HG02763 (cell line): ENCODE measurements around the gene HNRNPA1L2.
"Not testable (repeated sequence)": the region's sequence is repeated elsewhere in the genome, so short reads cannot be mapped to it uniquely, and the experiment has no call there.

Experiments used
- ATAC-seq: cut with Tn5 transposase; IDR thresholded peaks from one replicate; pipeline ENCODE4 v1.9.1; 2021; ENCODE audit warnings: mild to moderate bottlenecking, moderate library complexity; ENCODE audit not compliant: unreplicated experiment

The HNRNPA1L2 gene

DNA sequence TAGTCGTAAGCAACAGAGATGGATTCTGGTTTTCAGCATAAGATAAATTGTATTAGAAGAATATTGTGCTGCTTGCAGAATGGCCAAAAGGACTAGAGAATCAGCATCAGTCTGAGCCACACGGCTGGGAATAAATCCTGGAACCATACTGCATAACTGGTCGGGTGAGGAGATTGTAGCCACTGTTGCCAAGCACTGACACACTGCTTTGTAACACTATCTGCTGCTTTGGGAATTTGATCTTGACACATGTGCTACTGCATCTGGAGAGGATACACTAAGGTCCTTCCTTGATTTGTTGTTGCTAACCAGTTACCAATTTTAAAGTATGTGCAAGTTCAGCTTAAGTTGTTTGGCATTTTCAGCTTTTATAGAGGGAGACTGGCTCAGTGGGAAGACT lies 1.9 kb downstream of the HNRNPA1L2 start:
- no peak for ATAC-seq

DNA sequence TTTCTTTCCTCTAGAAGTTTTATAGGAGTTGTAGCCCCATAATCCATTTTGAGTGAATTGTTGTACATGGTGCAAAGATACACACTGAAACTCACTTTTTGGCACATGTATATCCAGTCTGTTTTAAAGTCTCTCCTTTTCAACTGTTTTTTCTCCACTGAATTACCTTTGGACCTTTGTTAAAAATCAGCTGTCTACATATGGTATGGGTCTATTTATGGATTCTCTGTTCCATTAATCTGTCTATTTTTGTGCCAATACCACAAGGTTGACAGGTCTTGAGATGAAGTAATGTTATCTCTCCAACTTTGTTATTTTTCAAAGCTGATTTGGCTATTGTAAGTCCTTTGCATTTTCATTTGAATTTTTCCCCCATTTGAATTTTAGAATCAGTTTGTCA lies 4.7 kb downstream of the HNRNPA1L2 start:
- no peak for ATAC-seq

DNA sequence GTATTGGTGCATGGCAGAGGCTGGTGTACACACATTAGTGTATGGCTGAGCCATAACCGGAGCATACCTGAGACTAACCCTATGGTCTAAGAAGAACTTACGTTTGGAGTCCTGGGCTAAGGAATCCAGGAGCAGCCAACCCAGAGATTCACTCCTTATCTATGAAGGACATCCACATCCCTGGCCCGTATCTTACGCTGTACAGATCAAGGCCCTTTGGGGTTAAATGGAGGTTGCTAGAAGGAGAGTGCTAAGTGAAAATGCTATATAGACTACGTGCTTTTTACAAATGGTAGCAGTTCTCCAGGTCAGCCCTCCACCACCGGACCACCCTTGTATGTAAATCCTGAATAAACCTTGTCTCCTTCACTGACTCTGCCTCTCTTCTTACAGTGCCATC lies 8.5 kb downstream of the HNRNPA1L2 start:
- ATAC-seq, result no peak

DNA sequence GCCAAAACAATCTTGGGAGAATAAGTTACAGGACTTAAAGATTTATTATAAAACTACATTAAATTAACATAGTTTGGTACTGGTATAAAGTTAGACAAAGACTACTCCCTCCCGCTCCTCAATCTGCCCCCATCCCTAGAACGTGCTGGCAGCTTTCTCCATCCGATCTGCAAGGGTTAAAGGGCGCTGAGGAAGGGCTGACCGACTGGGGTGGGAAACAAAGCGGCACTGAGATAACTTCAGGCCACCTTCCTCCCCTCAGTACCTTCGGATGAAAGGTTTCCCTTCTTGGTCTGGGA lies 9.6 kb downstream of the HNRNPA1L2 start:
- ATAC-seq, result peak; percentile 5

DNA sequence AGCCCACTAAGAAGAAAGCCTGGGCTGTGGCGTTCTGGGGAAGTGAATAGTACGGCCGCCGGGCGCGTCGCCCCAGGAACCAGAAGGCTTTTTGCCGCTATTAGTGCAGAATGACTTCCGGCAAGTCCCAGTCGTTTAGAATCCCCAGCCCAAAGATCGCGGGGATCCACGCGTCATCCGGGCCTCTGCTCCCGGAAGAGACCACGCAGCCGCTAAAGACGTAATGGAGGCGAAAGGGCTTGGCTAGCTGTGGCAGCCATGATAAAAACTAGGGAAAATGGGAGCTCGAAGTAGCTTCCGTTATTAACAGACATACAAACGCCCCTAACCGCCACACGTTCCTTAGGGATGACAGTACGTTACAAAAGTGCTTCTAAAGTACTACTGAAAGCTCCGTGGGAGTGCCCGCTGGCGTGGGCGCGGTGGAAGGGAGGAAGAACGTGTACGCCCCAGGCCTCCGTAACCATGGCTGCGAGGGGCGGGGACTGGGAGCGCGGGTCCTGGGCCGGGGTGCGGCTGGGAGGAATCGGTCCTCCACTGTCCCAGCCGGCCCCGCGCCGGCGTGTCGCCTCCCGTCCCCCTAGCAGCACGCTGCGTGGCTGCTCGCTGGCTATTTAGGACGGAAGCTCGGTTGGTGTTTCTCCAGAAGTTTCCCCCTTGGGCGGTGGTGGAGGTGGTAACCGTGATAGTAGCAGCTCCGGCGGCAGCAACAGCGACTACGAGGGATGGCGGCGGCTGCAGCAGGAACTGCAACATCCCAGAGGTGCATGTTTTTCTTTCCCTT lies 10.2 kb downstream of the HNRNPA1L2 start, which contains the start of gene SUGT1:
Gene SUGT1, plus strand, starts transcription at position 641 of the 784 bp plus-strand sequence. Its CDS starts 85 bp downstream, at position 726.
- ATAC-seq, result peak; percentile 95

DNA sequence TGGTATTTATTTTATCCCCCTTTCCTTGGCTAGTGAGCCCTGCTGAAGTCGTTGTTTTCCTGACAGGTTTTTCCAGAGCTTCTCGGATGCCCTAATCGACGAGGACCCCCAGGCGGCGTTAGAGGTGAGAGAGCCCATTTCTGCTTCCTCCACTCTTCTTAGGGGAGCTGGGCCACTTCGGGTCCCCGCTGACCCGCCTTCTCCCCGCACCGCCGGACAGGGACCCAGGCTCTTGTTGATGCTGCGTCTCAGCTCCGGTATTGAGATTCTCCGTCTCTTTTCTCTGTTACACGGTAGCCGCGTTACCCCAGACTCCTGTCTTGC lies 10.7 kb downstream of the HNRNPA1L2 start:
- ATAC-seq, result peak; percentile 31

DNA sequence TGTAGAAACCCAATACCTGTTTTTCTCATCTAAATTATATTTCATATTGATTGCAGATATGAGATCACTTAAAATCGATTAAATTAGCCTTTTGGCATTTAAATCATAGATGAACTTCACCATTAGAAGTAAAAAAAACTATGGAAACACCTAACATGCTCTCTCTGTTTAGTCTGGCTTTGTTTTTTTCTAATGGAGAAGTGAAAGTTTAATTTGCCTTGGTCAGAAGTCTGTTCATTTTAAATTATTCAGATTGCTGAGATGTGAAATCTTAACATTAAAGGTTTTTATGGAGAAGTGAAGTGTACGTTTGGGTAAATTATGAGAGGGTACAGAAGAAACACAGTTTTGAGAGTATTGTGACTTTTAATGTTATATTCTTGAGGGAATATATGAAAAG lies 17.1 kb downstream of the HNRNPA1L2 start:
- no peak for ATAC-seq

DNA sequence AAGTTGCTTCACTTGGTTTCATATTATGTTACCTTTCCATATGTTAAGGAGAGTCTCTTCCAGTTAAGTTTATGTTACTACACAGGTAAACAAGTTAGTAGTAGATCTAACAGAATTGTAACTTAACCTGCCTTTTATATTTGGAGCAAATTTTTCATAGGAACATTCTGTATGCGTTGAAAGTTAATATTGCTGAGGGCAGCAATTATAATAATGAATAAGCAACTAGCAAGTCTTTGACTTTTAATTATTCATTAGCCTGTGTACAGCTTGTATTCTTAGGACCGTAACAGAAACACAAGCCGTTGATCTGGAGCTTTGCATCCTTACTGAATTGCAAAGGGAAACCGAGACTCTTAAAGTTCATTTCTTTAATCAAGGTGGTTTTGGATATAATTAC lies 22.0 kb downstream of the HNRNPA1L2 start:
- ATAC-seq, result no peak

DNA sequence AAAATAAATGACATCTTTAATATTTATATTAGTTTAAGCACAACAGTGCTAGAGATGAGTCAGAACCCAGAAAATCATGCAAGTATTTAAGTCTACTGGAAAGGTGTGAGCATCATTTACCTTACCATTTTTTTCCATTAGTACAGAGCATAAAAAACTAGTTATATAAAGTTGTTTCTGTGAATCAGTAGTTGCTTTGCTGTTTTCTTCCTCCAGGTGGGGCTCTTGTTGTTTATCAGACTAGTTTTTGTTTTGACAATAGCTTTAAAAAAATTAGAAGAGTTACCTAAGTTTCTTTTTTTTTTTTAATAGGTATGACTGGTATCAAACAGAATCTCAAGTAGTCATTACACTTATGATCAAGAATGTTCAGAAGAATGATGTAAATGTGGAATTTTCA lies 23.1 kb downstream of the HNRNPA1L2 start:
- ATAC-seq, result no peak

DNA sequence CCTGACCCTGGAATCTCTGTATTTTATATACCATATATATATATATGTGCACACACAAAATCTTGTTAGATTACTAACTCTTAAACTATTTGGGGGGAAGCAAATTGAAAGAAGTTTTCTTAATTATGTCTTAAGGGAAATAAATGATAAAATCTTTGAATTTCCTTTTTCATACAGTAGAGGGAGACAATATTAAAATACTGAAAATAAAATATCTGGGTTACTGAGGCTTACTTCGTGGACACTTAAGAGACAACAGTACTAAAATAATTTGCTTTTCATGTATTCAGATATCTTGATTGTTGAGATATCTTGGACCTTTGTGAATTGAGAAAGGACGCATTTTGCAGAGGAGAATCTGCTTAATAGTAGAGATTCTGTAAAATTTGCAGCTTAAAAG lies 27.4 kb downstream of the HNRNPA1L2 start:
- ATAC-seq, result no peak

DNA sequence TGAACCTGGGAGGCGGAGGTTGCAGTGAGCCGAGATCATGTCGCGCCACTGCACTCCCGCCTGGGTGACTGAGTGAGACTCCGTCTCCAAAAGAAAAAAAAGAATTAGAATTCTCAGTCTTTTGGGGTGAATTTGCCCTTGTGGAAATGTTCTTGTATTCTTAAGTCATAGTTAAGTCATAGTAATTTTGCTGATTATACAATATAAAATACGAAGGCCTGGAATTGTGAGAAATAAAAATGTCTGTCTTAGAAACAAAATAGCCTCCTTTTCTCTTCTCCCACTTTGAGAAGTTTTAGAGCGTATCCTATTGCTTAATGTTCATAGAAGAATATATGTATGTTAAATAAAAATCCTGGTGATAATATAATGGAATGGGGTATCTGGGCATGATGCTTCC lies 28.5 kb downstream of the HNRNPA1L2 start:
- ATAC-seq, result no peak

DNA sequence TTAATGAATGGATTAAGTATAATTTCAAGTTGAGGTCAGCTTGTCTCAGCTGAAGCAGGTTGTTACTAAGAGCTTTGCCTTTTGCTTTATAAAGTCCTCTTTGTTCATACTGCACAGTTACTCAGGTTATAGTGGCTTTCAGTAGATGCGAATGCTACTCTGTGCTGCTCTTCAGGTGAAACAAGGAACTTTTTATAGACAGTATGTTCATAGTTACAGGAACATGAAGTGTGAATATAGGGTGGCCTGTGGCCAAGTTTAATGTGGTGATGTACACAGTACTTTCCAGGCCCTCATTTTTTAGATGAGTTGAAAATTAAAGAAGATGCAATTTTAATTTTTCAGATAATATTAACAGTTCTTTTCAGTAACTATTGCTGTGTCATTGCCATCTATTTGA lies 31.2 kb downstream of the HNRNPA1L2 start:
- no peak for ATAC-seq

DNA sequence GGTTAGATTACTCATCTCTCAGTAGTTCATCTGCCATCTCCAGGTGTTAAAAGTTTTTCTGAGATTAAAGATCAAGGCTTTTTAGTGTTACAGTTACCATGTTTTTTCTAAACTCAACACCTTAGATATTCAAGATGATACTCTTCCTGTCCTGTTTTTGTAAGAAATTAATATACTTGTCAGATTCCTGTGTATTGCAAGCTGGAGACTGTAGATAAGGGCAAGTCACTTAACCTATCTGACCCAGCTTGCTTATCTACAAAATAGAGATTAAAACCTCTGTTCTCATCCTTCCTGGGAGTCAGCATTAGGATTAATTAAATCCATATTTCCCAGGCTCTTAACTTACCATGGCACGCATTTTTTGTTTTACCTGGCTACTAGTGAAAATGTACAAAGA lies 35.6 kb downstream of the HNRNPA1L2 start:
- no peak for ATAC-seq

DNA sequence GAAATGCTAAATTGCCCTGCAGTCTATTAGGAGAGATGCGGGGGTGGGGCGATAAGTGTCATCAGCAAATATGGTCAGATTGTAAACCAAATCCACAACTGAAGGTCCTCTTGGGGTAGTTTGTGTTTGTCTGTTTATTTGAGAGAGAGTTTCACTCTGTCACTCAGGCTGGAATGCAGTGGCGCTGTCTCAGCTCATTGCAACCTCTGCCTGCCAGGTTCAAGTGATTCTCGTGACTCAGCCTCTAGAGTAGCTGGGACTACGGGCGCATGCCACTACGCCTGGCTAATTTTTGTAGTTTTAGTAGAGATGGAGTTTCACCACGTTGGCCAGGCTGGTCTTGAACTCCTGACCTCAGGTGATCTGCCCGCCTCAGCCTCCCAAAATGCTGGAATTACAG lies 43.6 kb downstream of the HNRNPA1L2 start:
- not testable (repeated sequence) for ATAC-seq

DNA sequence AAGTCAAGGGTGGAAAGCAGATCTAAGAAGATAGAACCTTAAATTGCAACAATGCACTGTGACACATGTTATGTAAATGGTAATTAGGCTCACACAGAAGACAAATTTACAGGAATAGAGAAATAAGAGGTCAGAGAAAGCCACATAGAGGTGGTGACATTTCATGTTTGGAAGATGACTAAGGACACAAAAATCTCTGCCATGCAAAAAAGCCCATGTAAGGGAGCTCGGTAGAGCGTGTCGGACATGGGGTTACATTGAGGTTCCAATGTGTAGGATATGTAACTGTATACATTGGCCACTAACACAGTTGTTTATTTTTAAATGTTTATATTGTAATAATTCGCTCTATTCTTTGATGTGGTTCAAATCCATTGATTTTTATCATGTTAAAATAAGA lies 44.1 kb downstream of the HNRNPA1L2 start:
- no peak for ATAC-seq
